ENCODE results near the gene MTG1.

Gene MTG1

GRCh38 chr10:133377025-133377817 lies 16.7 kb upstream of the MTG1 start:
- Histone ChIP-seq H3K4me1 (ENCODE audit: insufficient read depth, low read length, severe bottlenecking) (peaks cover 18% of the 10 kb centered on the region), H4K20me1 (ENCODE audit: insufficient read depth, low read length) (no peaks in the 10 kb centered on the region), H3K4me3 (ENCODE audit: low read depth, low read length, poor library complexity, severe bottlenecking) (no peak overlapping the region), H3K9ac (ENCODE audit: low read length) (no peak overlapping the region; the same call in 1 of the 2 replicates), H3K9me3 (ENCODE audit: low read length) (no peaks in the 10 kb centered on the region), H3K9me2 (ENCODE audit: low read depth, low read length) (no peaks in the 10 kb centered on the region), H3K27me3 (ENCODE audit: insufficient read depth, low read length) (0 out of 2 replicates have a peak, but pooled peaks cover 7% of the 10 kb centered on the region), H3K79me2 (ENCODE audit: insufficient read depth, low read length) (no peaks in the 10 kb centered on the region), H3K4me2 (ENCODE audit: low read length) (peak overlapping the region; percentile 85; the same call in 1 of the 2 replicates), H3F3A (ENCODE audit: insufficient read depth, low read length) (no peaks in the 10 kb centered on the region; the same call in 1 of the 2 replicates), H3K36me3 (ENCODE audit: insufficient read depth, low read length) (no peaks in the 10 kb centered on the region), H3K27ac (ENCODE audit: low read depth, low read length, poor library complexity, severe bottlenecking) (no peak overlapping the region), H2AFZ (ENCODE audit: low read length) (no peak overlapping the region)
- TF ChIP-seq CTCF (IDR thresholded peaks at IDR 0.05; ENCODE audit: low read length) (no peak), EZH2 (IDR thresholded peaks at IDR 0.05; ENCODE audit: borderline replicate concordance, low read length) (no peak)

- no peak overlapping the region for H3K27ac ChIP-seq (ENCODE audit: low read depth, low read length, poor library complexity, severe bottlenecking)
- H3K4me3 ChIP-seq (ENCODE audit: low read depth, low read length, poor library complexity, severe bottlenecking) = peak overlapping the region; percentile 71
- H3K9ac ChIP-seq (ENCODE audit: low read length) = peak overlapping the region; percentile 64
- no peak overlapping the region for H2AFZ ChIP-seq (ENCODE audit: low read length)
- H3K4me1 ChIP-seq (ENCODE audit: insufficient read depth, low read length, severe bottlenecking) = peaks cover 13% of the 10 kb centered on the region
- H3K9me2 ChIP-seq (ENCODE audit: low read depth, low read length) = no peaks in the 10 kb centered on the region
- H3K4me2 ChIP-seq (ENCODE audit: low read length) = peak overlapping the region; percentile 85
- H3F3A ChIP-seq (ENCODE audit: insufficient read depth, low read length) = no peaks in the 10 kb centered on the region; the same call in 1 of the 2 replicates
- H3K79me2 ChIP-seq (ENCODE audit: insufficient read depth, low read length) = no peaks in the 10 kb centered on the region
- no peaks in the 10 kb centered on the region for H3K36me3 ChIP-seq (ENCODE audit: insufficient read depth, low read length)
- H3K27me3 ChIP-seq (ENCODE audit: insufficient read depth, low read length) = 0 out of 2 replicates have a peak, but pooled peaks cover 7% of the 10 kb centered on the region
- H3K9me3 ChIP-seq (ENCODE audit: low read length) = no peaks in the 10 kb centered on the region
- no peak for TF ChIP-seq EZH2 (IDR thresholded peaks at IDR 0.05; ENCODE audit: borderline replicate concordance, low read length)
- no peak for TF ChIP-seq CTCF (IDR thresholded peaks at IDR 0.05; ENCODE audit: low read length)
- H4K20me1 ChIP-seq (ENCODE audit: insufficient read depth, low read length) = no peaks in the 10 kb centered on the region
Observed at GRCh38 chr10:133377818-133378250, 16.1 kb upstream of the MTG1 start.

- Histone ChIP-seq H3K27ac (ENCODE audit: low read depth, low read length, poor library complexity, severe bottlenecking) (no peak overlapping the region), H3K4me1 (ENCODE audit: insufficient read depth, low read length, severe bottlenecking) (peaks cover 13% of the 10 kb centered on the region), H3F3A (ENCODE audit: insufficient read depth, low read length) (no peaks in the 10 kb centered on the region; the same call in 1 of the 2 replicates), H2AFZ (ENCODE audit: low read length) (no peak overlapping the region), H3K9ac (ENCODE audit: low read length) (peak overlapping the region; percentile 64), H3K36me3 (ENCODE audit: insufficient read depth, low read length) (no peaks in the 10 kb centered on the region), H3K4me2 (ENCODE audit: low read length) (peak overlapping the region; percentile 85), H3K27me3 (ENCODE audit: insufficient read depth, low read length) (0 out of 2 replicates have a peak, but pooled peaks cover 7% of the 10 kb centered on the region), H4K20me1 (ENCODE audit: insufficient read depth, low read length) (no peaks in the 10 kb centered on the region), H3K4me3 (ENCODE audit: low read depth, low read length, poor library complexity, severe bottlenecking) (peak overlapping the region; percentile 71), H3K9me2 (ENCODE audit: low read depth, low read length) (no peaks in the 10 kb centered on the region), H3K79me2 (ENCODE audit: insufficient read depth, low read length) (no peaks in the 10 kb centered on the region), H3K9me3 (ENCODE audit: low read length) (no peaks in the 10 kb centered on the region)
- TF ChIP-seq CTCF (IDR thresholded peaks at IDR 0.05; ENCODE audit: low read length) (no peak), EZH2 (IDR thresholded peaks at IDR 0.05; ENCODE audit: borderline replicate concordance, low read length) (no peak)
Observed at GRCh38 chr10:133378251-133379096, 15.5 kb upstream of the MTG1 start.
